ENCODE data around the gene MGAM2.
A peak's percentile ranks its signal among the peaks of the same experiment; 100 is the strongest.
"Not testable (repeated sequence)": the region's sequence is repeated elsewhere in the genome, so short reads cannot be mapped to it uniquely, and the experiment has no call there.

MGAM2 gene

GRCh38 chr7:142111499-142111898, at the start of gene MGAM2:
TSS of gene MGAM2 (plus strand) at chr7:142111718. CDS start at chr7:142116874, 5,156 bp downstream.
- no peak for DNase-seq

DNA sequence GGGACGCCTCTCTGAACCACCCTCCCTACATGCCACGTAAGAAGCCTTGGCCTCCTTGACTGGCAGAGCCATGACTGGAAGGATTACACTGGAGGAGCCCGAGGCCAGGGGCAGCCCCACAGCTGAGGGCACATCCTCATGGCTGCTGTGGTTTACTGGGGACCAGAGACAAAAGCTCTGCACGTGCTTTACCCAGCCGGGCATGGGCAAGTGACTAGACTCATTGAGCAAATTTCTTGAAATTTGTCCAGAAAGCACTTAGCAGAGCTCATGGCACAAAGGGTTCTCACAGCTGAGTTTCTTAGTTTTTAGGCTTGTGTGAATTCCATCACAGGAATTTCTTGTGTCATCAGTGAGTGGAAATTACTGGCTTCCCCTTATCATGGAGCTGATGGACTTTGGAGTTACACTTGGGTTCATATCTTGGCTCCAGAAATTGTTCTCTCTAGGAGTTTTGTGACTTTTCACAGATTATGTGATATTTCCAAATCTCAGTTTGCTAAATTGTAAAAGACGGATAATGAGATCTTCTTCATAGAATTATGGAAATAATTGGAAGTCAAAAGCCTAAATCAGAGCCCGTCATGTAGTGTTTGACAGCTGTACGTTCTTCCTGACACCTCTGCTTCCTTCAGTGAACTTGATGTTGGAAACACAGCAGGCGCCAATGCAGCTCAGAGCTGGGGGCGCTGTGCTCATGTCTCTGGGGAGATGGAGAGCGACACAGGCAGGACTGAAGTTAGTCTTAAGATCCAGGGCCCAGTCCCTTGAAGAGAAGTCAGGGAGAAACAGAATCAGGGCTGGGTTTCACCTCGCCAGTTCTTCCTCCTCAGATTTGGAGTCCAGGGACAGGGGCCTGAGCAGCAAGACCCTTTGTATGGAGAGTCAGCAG, 47.7 kb upstream of the MGAM2 start:
- no peak for DNase-seq

DNA sequence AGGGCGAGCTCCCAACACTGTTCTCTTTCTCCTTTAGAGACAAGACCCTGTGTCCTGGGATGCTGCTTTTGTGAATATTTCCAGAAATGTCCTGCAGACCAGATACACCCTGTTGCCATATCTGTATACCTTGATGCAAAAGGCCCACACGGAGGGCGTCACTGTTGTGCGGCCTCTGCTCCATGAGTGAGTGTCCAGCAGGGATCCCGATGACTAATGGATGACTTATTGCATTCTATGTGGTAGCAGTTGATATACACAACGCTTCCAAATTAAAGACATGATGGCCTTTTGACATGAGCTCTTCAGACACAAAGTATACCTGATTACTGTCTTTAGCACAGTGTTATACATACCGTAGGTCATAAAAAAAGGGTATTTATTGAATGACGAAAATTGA, 45.0 kb upstream of the MGAM2 start:
- DNase-seq: no peak

DNA sequence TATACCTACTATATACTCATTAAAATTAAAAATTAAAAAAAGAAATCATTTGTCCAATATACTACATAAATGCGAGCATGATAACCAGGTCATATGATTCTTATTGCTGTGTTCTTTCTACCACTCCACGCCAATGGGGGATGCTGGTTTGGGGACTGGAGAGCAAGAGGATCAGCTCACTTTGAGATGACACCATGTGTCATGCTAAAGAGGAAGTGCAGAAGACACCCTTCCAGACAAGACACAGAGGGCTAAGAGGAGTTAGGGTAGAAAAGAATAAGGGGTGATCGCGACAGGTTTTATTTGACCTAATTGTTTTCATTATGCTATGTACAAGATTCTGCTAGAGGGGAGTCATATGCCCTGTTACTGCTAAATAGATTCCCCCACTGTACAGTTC, 33.8 kb upstream of the MGAM2 start:
- DNase-seq: no peak

GRCh38 chr7:142083605-142084004, 27.9 kb upstream of the MGAM2 start:
- DNase-seq: no peak

- no peak for DNase-seq
Observed at GRCh38 chr7:142085428-142085827, 26.1 kb upstream of the MGAM2 start.

GRCh38 chr7:142088022-142088714, 23.4 kb upstream of the MGAM2 start:
- no peak for DNase-seq

GRCh38 chr7:142089035-142089434, 22.5 kb upstream of the MGAM2 start:
- DNase-seq: no peak

DNA sequence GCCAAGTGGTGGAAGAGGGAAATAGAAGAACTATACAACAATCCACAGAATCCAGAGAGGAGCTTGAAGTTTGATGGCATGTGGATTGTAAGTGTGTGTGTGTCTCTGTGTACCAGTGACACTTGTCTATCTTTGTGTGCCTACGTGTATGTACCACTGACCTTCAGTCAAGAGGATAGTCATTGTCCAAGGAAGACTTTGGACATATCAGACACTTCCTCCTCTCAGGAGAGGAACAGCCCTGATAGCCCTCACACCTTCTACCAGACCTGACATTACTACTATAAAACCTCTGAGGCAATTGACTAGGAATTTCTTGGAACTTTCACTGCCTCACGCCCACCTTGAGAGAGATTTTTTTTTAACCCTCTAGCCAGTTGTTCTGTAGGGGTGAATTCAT, 19.6 kb upstream of the MGAM2 start:
- no peak for DNase-seq

DNA sequence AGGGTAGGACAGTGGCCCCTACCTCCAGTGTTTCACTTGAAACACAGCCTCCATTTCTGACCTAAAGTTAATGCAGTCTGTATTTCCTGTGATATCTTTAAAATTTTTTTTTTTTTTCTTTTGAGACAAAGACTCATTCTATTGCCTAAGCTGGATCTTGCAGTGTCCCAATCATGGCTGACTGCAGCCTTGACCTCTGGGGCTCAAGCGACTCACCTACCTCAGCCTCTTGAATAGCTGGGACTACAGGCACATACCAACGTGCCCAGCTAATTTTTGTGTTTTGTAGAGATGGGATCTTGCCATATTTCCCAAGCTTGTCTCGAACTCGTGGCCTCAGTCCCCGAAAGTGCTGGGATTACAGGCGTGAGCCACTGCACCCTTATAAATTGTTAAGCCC, 16.7 kb upstream of the MGAM2 start:
- no peak for DNase-seq

DNA sequence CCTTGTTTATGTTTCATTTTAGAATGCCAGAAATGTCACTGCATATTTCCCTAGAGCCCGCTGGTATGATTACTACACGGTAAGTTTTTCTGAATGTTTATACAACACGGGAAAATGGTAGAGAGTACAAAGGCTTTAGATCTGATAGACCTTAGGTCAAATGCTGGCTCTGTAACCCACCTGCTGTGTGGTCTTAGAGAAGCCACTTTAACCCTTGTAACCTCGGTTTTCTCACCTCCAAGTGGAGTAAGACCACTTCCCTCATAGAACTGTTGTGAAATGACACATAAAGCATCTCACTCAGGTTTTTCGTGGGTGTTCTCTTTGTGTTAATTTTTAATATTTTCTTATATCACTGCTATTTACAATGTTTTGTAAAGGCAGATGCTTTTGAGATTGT, 13.9 kb upstream of the MGAM2 start:
- no peak for DNase-seq

GRCh38 chr7:142098004-142098403, 13.5 kb upstream of the MGAM2 start:
- no peak for DNase-seq

DNA sequence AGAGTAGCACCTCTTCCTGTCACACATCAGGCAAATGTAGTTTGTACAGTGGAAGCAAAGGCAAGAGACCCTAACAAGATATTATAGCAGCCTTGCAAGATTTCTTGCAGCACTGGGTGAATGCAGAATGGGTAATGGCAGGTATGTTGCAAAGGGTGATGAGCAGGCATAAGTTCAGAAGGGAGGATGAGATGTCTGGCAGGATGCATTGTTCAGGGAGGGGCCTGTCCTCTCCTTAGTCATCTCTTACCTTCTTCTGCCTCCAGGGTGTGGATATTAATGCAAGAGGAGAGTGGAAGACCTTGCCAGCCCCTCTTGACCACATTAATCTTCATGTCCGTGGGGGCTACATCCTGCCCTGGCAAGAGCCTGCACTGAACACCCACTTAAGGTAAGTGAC, 12.2 kb upstream of the MGAM2 start:
- DNase-seq: not testable (repeated sequence)

- no peak for DNase-seq
Observed at GRCh38 chr7:142100634-142101033, 10.9 kb upstream of the MGAM2 start.

- not testable (repeated sequence) for DNase-seq
Observed at GRCh38 chr7:142101794-142102193, 9.7 kb upstream of the MGAM2 start.

DNA sequence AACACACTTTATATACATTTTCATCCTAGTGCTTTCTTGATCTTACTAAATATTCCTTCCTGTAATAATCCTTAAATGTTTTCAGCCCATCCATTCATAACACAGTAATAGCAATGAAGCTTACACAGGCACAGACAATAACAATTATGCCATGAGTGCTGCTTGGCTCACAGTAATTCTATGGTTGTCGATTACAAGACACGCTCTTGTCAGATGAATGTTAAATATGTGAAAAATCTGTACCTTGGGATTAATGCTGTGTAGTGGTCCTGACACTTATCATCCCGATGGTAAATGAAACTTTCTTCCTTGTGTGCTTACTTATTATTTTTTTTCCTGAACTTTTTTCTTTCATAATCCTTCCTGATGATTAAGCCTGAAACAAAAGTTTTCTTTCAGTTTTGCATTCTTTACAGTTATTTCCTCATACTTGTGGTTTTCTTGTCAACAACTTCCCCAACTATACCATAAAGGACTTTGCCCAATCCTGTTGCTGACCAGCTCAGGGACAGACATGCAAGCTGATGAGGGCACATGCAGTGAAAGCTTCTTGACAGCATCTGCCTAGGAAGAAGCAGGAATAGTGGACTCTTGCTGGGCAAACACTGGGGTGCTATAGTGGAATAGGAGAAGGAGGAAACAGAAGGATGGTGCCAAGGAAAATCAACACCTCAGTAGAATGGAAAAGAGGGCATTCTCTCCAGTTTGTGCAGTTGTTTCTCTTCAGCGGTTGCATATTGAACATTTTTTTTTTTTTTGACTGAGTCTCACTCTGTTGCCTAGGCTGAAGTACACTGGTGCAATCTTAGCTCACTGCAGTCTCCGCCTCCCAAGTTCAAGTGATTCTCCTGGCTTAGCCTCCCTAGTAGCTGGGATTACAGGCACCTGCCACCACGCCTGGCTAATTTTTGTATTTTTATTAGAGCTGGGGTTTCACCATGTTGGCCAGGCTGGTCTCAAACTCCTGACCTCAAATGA, 6.7 kb upstream of the MGAM2 start:
- peak; percentile 5 for DNase-seq

DNA sequence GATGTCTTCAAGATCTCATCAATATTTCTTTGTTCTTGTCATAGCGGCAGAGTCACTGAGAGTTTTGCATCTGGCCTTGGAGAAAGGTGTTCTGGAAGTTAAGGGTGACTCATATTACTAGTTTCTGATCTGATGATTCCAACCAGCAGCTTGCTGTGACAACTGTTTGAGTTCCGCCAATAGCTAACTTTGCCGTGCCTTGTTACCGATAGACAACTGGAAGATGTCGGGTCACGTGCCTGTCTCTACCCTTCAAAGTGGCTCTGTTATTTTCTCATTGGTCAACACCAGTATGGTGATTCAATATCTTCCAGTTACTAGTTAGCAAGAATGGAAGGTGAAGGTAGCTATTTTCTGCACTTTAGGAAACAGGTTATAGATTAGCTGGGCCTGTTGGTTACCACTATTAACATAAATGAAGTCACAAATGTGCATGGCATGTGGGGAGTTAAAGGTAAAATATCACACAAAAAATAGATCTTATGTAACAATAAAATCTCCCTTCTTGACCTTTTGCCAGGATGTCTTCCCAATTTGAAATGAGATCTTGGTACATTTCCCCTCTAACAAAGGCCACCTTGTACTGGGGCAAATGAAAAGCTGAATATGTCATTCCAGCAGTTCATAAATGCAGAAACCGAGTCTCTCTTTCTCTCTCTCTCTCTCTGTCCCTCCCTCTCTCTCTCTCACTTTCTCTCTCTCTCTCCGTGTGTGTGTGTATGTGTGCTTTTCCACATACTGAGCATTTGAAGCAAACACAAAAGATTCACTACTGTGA, 2.6 kb upstream of the MGAM2 start:
- no peak for DNase-seq

- DNase-seq: no peak
Observed at GRCh38 chr7:142110098-142110497, 1.4 kb upstream of the MGAM2 start.

DNA sequence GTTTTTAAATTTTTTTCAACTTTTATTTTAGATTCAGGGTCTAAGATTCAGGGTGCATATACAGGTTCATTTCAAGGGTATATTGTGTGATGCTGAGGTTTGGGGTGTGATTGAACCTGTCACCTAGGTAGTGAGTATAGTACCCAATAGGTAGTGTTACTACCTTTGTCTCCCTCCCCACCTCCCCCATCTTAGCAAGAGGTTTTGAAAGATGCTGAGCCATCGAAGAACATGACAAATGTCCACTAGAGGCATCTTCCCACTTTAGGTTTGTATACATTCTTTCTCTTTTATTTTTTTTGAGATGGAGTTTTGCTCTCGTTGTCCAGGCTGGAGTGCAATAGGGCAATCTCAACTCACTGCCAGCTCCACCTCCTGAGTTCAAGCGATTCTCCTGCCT, 880 bp upstream of the MGAM2 start:
- no peak for DNase-seq

DNA sequence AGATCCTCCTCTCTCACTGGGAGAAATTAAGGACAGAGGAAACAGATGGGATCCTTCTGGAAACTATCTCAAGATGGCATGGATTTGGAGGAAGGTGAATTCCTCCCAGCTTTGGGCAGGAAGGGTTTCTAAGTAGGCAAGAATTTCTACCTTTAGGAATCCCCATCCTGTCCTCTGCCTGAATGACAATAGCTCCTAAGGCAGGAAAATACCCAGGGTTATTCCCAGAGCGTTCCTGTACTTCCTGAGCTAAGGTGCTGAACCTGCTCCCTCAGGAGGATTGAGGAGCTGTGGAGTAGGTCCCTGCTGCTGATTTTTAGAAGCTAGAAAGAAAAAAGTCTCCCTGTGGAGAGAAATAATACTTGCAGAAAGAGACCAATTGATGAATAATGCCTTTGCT, 568 bp downstream of the MGAM2 start:
- DNase-seq: no peak

GRCh38 chr7:142114207-142114606, 2.7 kb downstream of the MGAM2 start:
- no peak for DNase-seq

GRCh38 chr7:142120524-142120923, 9.0 kb downstream of the MGAM2 start:
- DNase-seq: no peak
